Tibial nerve (tissue), 4 donors: Measurements from ENCODE around the gene KEL. TPM values are rescaled to one million over a fixed set of nuclear protein-coding genes. Genes with fewer than 3 reads are reported as not detected.

ENCODE experiments used
- DNase-seq, 2 donors: peaks; one replicate each; pipeline ENCODE4 v3.0.0-alpha.2; 2019; ENCODE audit warnings: low spot score in 2 of 2
- H3K27ac ChIP-seq, 4 donors: fragments of 200-600 bp; sonication (generic) in 3 of 4; one replicate each; pipeline ENCODE4 v1.5.1; 2017 to 2019; ENCODE audit warnings: mild to moderate bottlenecking in 1 of 4
- H3K27me3 ChIP-seq, 2 donors: fragments of 200-600 bp; sonication (generic) in 1 of 2; one replicate each; pipeline versions ENCODE4 v1.5.1 to v1.6.0; 2017 to 2019
- H3K36me3 ChIP-seq, 3 donors: fragments of 200-600 bp; sonication (generic); one replicate each; pipeline ENCODE4 v1.5.1; 2018 to 2019
- H3K4me1 ChIP-seq, 4 donors: fragments of 200-600 bp; sonication (generic) in 3 of 4; one replicate each; pipeline ENCODE4 v1.5.1; 2017 to 2019
- H3K4me3 ChIP-seq, 4 donors: fragments of 200-600 bp; sonication (generic) in 3 of 4; one replicate each; pipeline ENCODE4 v1.5.1; 2017 to 2019; ENCODE audit warnings: mild to moderate bottlenecking in 1 of 4, moderate library complexity in 1 of 4
- H3K9me3 ChIP-seq, 4 donors: fragments of 200-600 bp; sonication (generic) in 3 of 4; one replicate each; pipeline ENCODE4 v1.5.1; 2017 to 2019
- CTCF ChIP-seq, 5 experiments: fragments of 200-600 bp in 3 of 5; fragments of 450-650 bp in 2 of 5; sonication (generic) in 3 of 5; IDR thresholded peaks; one replicate each; pipeline ENCODE4 v1.5.1; 2016 to 2019; ENCODE audit warnings: antibody characterized with exemption in 5 of 5, mild to moderate bottlenecking in 3 of 5, moderate library complexity in 2 of 5
- EP300 ChIP-seq, 2 donors: sonication (generic); formaldehyde crosslinking; IDR thresholded peaks; one replicate each; pipeline ENCODE4 v1.6.1; 2017; ENCODE audit warnings: antibody characterized with exemption in 2 of 2, mild to moderate bottlenecking in 1 of 2
- POLR2A ChIP-seq, 2 donors: fragments of 450-650 bp; IDR thresholded peaks; one replicate each; pipeline ENCODE4 v1.6.1; 2017; ENCODE audit warnings: antibody characterized with exemption in 2 of 2, mild to moderate bottlenecking in 2 of 2, moderate library complexity in 2 of 2
- WGBS, 2 donors: methylation state at CpG; one replicate each; pipeline ENCODE4 v1.1.5; 2018; 5-methylcytosine and 5-hydroxymethylcytosine counted together
- total RNA-seq, 4 donors: library from RNA; depleted of rRNA; stranded (reverse); fragments of >200 nt; gene quantifications; one replicate each; pipeline ENCODE4 v1.1.0, GENCODE V29; 2016

Gene KEL, protein sequence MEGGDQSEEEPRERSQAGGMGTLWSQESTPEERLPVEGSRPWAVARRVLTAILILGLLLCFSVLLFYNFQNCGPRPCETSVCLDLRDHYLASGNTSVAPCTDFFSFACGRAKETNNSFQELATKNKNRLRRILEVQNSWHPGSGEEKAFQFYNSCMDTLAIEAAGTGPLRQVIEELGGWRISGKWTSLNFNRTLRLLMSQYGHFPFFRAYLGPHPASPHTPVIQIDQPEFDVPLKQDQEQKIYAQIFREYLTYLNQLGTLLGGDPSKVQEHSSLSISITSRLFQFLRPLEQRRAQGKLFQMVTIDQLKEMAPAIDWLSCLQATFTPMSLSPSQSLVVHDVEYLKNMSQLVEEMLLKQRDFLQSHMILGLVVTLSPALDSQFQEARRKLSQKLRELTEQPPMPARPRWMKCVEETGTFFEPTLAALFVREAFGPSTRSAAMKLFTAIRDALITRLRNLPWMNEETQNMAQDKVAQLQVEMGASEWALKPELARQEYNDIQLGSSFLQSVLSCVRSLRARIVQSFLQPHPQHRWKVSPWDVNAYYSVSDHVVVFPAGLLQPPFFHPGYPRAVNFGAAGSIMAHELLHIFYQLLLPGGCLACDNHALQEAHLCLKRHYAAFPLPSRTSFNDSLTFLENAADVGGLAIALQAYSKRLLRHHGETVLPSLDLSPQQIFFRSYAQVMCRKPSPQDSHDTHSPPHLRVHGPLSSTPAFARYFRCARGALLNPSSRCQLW
- under 1 TPM; 0.59 to 0.87 (median 0.61) TPM for total RNA-seq

DNA sequence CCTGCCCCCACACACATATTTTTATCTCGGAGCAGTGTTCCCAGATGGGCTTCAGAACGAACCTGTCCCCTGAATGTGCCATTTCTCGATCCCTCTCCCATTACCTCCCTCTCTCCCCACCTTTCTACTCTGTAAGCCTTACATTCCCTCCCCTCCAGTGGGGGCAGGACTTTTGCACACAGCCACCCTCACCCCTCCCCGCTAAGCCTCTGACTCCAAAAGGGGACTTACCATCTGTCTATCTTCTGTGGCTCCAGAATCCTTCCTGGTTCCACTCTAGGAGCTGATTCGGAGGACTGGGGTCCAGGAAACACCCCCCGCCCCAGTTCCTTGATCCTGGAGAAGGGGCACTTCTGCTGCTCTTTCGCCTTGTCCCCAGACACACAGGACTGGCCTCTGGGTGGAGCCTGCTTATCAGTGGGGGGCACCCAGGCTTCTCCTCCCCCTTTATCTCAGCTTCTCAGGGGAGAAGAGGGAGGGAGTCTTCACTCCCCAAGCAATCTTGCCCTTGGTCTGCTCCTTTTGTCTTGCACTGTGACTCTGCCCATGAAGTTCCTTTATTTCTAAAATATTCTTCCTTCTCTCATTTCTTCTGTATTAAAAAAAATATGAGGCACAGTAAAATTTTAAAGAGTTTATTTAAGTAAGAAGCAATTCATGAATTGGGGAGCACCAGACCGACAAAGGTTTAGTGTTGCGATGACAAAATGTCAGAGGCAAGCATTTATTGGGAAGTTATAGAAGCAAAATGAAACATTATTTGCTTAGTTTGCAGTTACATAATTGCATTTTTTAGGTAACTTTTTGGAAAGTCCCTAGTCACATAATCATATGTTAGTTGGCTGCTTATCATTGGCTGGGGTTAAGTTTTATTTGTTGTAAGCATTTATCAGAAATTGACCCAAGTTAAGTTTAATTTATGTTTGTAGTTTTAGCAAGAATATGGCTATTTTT is at the start of gene KEL:
Gene KEL, minus strand, starts transcription at position 391 of the 954 bp plus-strand sequence. Its CDS starts 157 bp downstream, at position 234.
- H3K4me3 ChIP-seq, result no peak within 1 kb of the TSS
- H3K36me3 ChIP-seq, result no peaks in the 10 kb centered on the region
- no peaks in the 10 kb centered on the region for H3K9me3 ChIP-seq
- WGBS, 2 donors, result 78 to 83% methylated on average over 9 of the region's 9 CpGs
- H3K27me3 ChIP-seq, result no peaks in the 10 kb centered on the region
- no peaks in the 10 kb centered on the region for H3K4me1 ChIP-seq
- no peak for DNase-seq
- H3K27ac ChIP-seq, result no peak within 1 kb of the TSS
- TF ChIP-seq EP300 (IDR thresholded peaks at IDR 0.05), result no peak

GRCh38 chr7:143008007-143008901 is 46.1 kb upstream of the KEL start:
- H3K36me3 ChIP-seq, result no peaks in the 10 kb centered on the region
- H3K27ac ChIP-seq, result no peak overlapping the region
- peak; percentile 73 to 90 for DNase-seq
- no peak overlapping the region for H3K4me3 ChIP-seq
- TF ChIP-seq EP300 (IDR thresholded peaks at IDR 0.05) (no peak), POLR2A (IDR thresholded peaks at IDR 0.05) (no peak), CTCF (IDR thresholded peaks at IDR 0.05) (peak; percentile 90 to 94 (median 92))
- H3K9me3 ChIP-seq, result no peaks in the 10 kb centered on the region
- H3K27me3 ChIP-seq, result peaks cover 0 to 5% of the 10 kb centered on the region in 2 donors
- peaks cover 0 to 3% (median 0%) of the 10 kb centered on the region in 4 donors for H3K4me1 ChIP-seq
- WGBS, 2 donors, result 42 to 44% methylated on average over 24 of the region's 24 CpGs

- no peak for TF ChIP-seq EP300 (IDR thresholded peaks at IDR 0.05)
- no peak for TF ChIP-seq CTCF (IDR thresholded peaks at IDR 0.05)
- no peak for TF ChIP-seq POLR2A (IDR thresholded peaks at IDR 0.05)
- WGBS, 2 donors, result 65 to 68% methylated on average over 6 of the region's 6 CpGs
- Histone ChIP-seq H3K9me3 (peaks cover 0 to 6% (median 2%) of the 10 kb centered on the region in 4 donors), H3K36me3 (no peaks in the 10 kb centered on the region), H3K27ac (no peak overlapping the region), H3K27me3 (peaks cover 0 to 5% of the 10 kb centered on the region in 2 donors), H3K4me1 (no peaks in the 10 kb centered on the region), H3K4me3 (no peak overlapping the region)
- DNase-seq, result no peak
These were observed 43.6 kb upstream of the KEL start for GRCh38 chr7:143005632-143006260.

DNA sequence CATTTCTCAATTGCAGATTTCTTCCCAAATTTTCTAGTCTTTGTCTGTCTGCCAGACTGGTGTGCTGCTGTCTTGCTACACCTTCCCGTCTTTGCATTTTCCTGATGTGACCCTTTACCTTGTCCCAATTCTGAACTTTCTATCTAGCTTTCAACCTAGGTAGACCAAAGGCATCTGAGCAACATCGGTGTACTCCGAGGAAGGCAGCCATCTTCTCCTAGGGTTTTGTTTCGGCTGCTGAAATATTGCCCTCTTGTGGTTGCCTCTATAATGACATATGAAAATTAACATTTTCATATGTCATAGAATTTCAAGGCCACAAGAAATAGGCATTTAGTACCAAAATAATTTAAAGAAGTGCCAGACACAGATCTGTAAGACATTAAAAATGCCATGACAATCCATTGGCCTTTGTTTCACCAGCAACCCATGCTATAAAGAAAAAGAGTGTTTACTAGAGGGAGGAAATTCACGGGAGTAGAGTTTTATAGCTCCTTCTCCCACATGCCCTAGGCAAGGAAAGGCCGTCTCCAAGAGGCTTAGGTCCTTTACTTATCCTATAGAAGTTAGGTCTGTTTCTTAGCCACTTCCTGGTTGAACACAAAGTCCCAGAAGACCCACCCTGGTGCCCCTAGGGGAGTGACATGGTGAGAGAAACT is 41.4 kb upstream of the KEL start:
- TF ChIP-seq POLR2A (IDR thresholded peaks at IDR 0.05) (no peak), EP300 (IDR thresholded peaks at IDR 0.05) (no peak), CTCF (IDR thresholded peaks at IDR 0.05) (peak; percentile 65 to 75 (median 70))
- no peak for DNase-seq
- H3K4me3 ChIP-seq, result no peak overlapping the region
- H3K9me3 ChIP-seq, result peaks cover 0 to 6% (median 2%) of the 10 kb centered on the region in 4 donors
- H3K27me3 ChIP-seq, result peaks cover 0 to 5% of the 10 kb centered on the region in 2 donors
- WGBS, 2 donors, result 29 to 34% methylated on average over 6 of the region's 6 CpGs
- no peaks in the 10 kb centered on the region for H3K4me1 ChIP-seq
- no peak overlapping the region for H3K27ac ChIP-seq
- H3K36me3 ChIP-seq, result no peaks in the 10 kb centered on the region
